Measurements from ENCODE around the gene ADAR.
"Not testable (repeated sequence)": the region's sequence is repeated elsewhere in the genome, so short reads cannot be mapped to it uniquely, and the experiment has no call there.

The ADAR gene, protein sequence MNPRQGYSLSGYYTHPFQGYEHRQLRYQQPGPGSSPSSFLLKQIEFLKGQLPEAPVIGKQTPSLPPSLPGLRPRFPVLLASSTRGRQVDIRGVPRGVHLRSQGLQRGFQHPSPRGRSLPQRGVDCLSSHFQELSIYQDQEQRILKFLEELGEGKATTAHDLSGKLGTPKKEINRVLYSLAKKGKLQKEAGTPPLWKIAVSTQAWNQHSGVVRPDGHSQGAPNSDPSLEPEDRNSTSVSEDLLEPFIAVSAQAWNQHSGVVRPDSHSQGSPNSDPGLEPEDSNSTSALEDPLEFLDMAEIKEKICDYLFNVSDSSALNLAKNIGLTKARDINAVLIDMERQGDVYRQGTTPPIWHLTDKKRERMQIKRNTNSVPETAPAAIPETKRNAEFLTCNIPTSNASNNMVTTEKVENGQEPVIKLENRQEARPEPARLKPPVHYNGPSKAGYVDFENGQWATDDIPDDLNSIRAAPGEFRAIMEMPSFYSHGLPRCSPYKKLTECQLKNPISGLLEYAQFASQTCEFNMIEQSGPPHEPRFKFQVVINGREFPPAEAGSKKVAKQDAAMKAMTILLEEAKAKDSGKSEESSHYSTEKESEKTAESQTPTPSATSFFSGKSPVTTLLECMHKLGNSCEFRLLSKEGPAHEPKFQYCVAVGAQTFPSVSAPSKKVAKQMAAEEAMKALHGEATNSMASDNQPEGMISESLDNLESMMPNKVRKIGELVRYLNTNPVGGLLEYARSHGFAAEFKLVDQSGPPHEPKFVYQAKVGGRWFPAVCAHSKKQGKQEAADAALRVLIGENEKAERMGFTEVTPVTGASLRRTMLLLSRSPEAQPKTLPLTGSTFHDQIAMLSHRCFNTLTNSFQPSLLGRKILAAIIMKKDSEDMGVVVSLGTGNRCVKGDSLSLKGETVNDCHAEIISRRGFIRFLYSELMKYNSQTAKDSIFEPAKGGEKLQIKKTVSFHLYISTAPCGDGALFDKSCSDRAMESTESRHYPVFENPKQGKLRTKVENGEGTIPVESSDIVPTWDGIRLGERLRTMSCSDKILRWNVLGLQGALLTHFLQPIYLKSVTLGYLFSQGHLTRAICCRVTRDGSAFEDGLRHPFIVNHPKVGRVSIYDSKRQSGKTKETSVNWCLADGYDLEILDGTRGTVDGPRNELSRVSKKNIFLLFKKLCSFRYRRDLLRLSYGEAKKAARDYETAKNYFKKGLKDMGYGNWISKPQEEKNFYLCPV

DNA sequence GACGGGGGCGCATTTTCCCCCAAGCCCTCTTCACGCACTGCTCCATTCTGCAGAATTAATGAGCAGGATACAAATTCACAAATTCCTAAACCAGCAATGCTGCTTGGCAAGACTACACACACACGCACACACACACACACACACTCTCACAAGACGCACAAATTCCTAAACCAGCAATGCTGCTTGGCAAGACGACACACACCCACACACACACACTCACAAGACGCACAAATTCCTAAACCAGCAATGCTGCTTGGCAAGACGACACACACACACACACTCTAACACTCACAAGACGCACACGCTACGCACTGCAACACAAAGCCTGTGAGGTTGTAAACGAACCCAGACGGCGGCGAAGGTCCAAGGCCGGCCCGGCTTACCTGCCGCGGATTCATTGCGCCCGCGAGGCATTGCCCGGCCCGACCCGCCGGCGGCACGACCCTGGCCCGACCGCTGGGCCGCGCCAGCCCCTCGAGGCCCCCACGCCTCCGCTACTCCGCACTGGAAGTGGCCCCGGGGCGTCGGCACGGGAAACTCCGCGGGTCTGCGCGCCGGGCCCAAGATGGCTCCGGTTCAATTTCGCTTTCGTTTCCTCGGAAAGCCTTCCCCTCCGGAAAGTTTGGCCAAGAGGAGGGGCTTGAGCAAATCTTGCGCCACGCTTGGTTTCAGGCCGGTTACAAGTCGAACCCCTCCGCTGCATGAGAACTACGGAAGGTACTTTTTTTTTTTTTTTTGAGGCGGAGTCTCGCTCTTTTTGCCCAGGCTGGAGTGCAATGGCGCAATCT, at the start of gene ADAR:
TSS of gene ADAR (minus strand) at position 578 of the 788 bp plus-strand sequence. CDS start at position 398, 180 bp downstream.
- Mint-ChIP-seq H3K36me3 (peaks cover 19% of the 10 kb centered on the region), H3K9me3 (no peaks in the 10 kb centered on the region), H3K4me1 (peaks cover 70% of the 10 kb centered on the region), H3K27ac (peak within 1 kb of the TSS; percentile 95), H3K27me3 (no peaks in the 10 kb centered on the region), H3K4me3 (peak within 1 kb of the TSS; percentile 92)
- peak; percentile 94 for ATAC-seq

DNA sequence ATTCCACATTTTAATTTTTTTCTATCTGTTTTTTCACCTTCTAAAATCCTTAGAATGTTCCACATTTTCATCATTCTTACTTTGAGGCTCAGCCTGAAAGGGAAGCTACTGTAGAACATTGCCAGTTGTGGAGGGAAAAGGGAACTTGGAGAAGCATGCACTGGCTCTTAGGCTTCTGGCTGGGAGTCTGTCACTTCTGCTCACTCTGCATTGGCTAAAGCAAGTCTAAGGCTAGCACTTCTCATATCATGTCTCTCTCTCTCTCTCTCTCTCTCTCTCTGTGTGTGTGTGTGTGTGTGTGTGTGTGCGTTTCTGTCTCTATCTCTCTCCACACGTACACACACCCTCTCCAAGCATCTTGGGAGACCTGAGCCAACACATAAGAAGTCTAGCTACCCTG, 49.6 kb upstream of the ADAR start:
- Mint-ChIP-seq H3K36me3 (no peaks in the 10 kb centered on the region), H3K27ac (no peak overlapping the region), H3K9me3 (no peaks in the 10 kb centered on the region), H3K4me1 (no peaks in the 10 kb centered on the region), H3K4me3 (no peak overlapping the region), H3K27me3 (peaks cover 66% of the 10 kb centered on the region)
- no peak for ATAC-seq

- H3K27me3 Mint-ChIP-seq = peaks cover 33% of the 10 kb centered on the region
- H3K4me1 Mint-ChIP-seq = no peaks in the 10 kb centered on the region
- H3K4me3 Mint-ChIP-seq = no peak overlapping the region
- H3K9me3 Mint-ChIP-seq = no peaks in the 10 kb centered on the region
- no peaks in the 10 kb centered on the region for H3K36me3 Mint-ChIP-seq
- ATAC-seq = no peak
- H3K27ac Mint-ChIP-seq = no peak overlapping the region
Measured at GRCh38 chr1:154652893-154653292, 44.9 kb upstream of the ADAR start.

DNA sequence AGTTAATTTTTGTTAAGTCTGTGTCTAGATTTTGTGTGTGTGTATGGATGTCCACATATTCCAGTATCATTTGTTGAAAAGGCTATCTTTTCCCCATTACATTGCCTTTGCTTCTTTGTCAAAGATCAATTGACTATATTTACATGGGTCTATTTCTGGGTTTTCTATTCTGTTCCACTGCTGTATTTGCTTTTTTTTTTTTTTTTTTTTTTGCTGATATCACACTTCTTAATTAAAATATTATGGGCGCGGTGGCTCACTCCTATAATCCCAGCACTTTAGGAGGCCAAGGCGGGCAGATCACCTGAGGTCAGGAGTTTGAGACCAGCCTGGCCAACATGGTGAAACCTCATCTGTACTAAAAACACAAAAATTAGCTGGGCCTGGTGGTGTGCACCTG, 36.7 kb upstream of the ADAR start:
- ATAC-seq, H3K27ac Mint-ChIP-seq, H3K9me3 Mint-ChIP-seq, H3K4me1 Mint-ChIP-seq, H3K27me3 Mint-ChIP-seq, H3K4me3 Mint-ChIP-seq, H3K36me3 Mint-ChIP-seq: not testable (repeated sequence)

DNA sequence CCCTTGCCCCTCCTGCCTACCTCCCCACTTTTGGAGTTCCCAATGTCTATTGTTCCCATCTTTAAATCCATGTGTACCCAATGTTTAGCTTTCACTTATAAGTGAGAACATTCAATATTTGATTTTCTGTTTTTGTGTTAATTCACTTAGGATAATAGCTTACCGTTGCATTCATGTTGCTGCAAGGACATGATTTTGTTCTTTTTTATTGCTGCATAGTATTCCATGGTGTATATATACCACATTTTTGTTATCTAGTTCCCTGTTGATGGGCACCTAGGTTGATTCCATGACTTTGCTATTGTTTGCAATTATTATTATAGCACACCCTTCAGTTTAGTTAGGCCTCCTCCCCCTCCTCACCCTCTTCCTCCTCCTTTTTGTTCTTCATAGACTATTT, 33.5 kb upstream of the ADAR start:
- no peak for ATAC-seq
- Mint-ChIP-seq H3K27ac (no peak overlapping the region), H3K4me1 (no peaks in the 10 kb centered on the region), H3K36me3 (peaks cover 10% of the 10 kb centered on the region), H3K4me3 (no peak overlapping the region), H3K27me3 (peaks cover 23% of the 10 kb centered on the region), H3K9me3 (peaks cover 18% of the 10 kb centered on the region)

DNA sequence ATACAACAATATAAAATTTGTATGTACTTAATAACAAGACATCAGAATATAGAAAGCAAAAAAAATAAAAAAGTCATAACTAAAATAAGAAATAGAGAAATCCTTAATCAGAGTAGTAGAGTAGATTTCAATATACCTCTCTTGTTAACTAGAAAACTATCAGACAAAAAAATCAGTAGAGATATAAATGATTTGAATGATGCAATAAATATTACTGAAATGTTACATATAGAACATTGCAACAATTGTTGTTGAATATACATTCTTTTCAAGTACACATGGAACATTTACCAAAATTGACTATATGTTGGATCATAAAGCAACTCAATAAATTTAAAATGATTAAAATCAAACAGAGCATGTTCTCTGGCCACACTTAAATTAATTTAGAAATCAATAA, 31.9 kb upstream of the ADAR start:
- peaks cover 39% of the 10 kb centered on the region for H3K27me3 Mint-ChIP-seq
- no peaks in the 10 kb centered on the region for H3K4me1 Mint-ChIP-seq
- H3K4me3 Mint-ChIP-seq = no peak overlapping the region
- H3K27ac Mint-ChIP-seq = no peak overlapping the region
- H3K9me3 Mint-ChIP-seq = peaks cover 18% of the 10 kb centered on the region
- H3K36me3 Mint-ChIP-seq = peaks cover 10% of the 10 kb centered on the region
- ATAC-seq = no peak

DNA sequence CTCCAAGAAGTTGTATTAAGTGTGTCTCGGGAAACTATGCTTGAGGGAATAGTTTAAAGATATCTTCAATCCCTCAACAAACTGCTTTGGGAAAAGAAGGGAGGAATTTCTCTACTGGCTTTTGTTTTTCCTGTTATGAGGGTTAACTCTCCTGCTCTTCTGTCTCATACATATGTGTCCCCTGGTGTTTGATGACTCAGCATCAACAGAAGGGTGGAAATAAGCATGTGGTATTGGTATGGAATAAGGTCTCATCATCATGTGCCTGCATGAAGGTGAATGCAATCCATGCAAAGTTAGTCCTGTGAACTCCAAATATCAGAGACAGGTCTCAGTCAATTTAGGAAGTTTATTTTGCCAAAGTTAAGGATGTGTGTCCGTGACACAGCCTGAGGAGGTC, 27.2 kb upstream of the ADAR start:
- peaks cover 10% of the 10 kb centered on the region for H3K36me3 Mint-ChIP-seq
- no peaks in the 10 kb centered on the region for H3K4me1 Mint-ChIP-seq
- no peak overlapping the region for H3K4me3 Mint-ChIP-seq
- H3K27ac Mint-ChIP-seq = no peak overlapping the region
- peaks cover 51% of the 10 kb centered on the region for H3K27me3 Mint-ChIP-seq
- peaks cover 13% of the 10 kb centered on the region for H3K9me3 Mint-ChIP-seq
- no peak for ATAC-seq

DNA sequence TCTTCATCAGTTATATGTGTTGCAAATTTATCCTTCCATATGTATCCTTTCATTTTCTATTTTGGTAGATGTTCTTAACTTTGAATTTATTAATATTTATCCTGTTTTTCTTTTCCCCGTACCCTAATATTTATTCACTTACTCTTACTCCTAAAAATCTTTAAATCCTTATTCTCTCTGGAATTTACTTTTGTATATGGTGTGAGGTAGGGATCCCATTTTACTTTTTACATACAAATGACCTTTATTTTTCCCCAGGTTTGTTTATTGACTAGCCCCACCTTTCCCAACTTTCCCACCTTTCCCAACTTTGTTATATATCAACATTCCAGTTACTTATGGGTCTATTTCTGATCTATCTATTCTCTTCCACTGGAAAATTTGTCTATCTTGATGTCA, 21.7 kb upstream of the ADAR start:
- Mint-ChIP-seq H3K9me3 (peaks cover 5% of the 10 kb centered on the region), H3K4me1 (peaks cover 16% of the 10 kb centered on the region), H3K27ac (no peak overlapping the region), H3K36me3 (peaks cover 7% of the 10 kb centered on the region), H3K4me3 (no peak overlapping the region), H3K27me3 (peaks cover 11% of the 10 kb centered on the region)
- ATAC-seq = no peak

GRCh38 chr1:154629061-154629674, 21.2 kb upstream of the ADAR start:
- Mint-ChIP-seq H3K27me3 (peaks cover 6% of the 10 kb centered on the region), H3K4me3 (no peak overlapping the region), H3K36me3 (peaks cover 8% of the 10 kb centered on the region), H3K27ac (peak overlapping the region; percentile 92), H3K4me1 (peaks cover 19% of the 10 kb centered on the region), H3K9me3 (peaks cover 5% of the 10 kb centered on the region)
- ATAC-seq = no peak

DNA sequence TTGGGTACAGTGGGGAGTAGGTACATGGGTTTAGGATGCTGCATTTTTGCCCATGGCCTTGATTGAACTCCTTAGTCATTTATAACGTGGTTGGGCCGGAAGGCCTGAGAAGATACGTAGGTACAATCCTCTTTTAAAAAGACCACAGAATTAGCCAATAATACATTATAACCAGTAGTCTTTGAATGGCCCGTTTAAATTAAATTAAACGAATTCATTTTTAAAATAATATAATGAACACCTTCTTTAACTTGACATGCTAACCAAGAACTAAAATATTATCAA, 20.1 kb upstream of the ADAR start:
- H3K27me3 Mint-ChIP-seq = peaks cover 6% of the 10 kb centered on the region
- ATAC-seq = peak; percentile 35
- H3K4me1 Mint-ChIP-seq = peaks cover 30% of the 10 kb centered on the region
- H3K36me3 Mint-ChIP-seq = peaks cover 15% of the 10 kb centered on the region
- peak overlapping the region; percentile 92 for H3K27ac Mint-ChIP-seq
- H3K9me3 Mint-ChIP-seq = peaks cover 5% of the 10 kb centered on the region
- peak overlapping the region; percentile 91 for H3K4me3 Mint-ChIP-seq

GRCh38 chr1:154627257-154628120, 19.5 kb upstream of the ADAR start:
- Mint-ChIP-seq H3K4me3 (peak overlapping the region; percentile 91), H3K9me3 (peaks cover 5% of the 10 kb centered on the region), H3K4me1 (peaks cover 36% of the 10 kb centered on the region), H3K27ac (peak overlapping the region; percentile 92), H3K27me3 (peaks cover 6% of the 10 kb centered on the region), H3K36me3 (peaks cover 20% of the 10 kb centered on the region)
- peak; percentile 88 for ATAC-seq

- Mint-ChIP-seq H3K36me3 (peaks cover 20% of the 10 kb centered on the region), H3K27me3 (no peaks in the 10 kb centered on the region), H3K9me3 (peaks cover 5% of the 10 kb centered on the region), H3K4me1 (peaks cover 41% of the 10 kb centered on the region), H3K27ac (peak overlapping the region; percentile 92), H3K4me3 (peak overlapping the region; percentile 91)
- ATAC-seq = peak; percentile 37
Measured at GRCh38 chr1:154626456-154627256, 18.7 kb upstream of the ADAR start.
